ENCODE measurements around the gene COL4A3.

COL4A3 gene

DNA sequence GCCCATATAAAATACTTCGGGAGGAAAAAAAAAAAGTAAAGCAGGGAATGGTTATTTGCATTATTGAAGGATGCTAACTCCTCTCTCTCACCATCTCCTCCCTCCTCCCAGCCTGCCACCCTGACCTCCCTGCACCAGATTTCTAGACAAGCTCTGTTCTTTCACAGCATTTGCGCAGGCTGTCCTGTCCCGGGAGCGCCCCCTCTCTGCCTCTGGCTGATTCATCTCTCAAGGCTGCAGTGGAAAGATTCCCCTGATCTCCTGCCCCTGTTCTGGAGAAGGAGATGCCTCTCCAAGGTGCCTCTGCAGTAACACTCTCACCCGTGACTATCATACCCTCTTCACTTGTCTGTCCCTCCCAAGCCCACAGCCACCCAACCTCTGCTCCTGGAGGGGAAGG lies 38.9 kb upstream of the COL4A3 start:
- TF ChIP-seq, protein P1, sequence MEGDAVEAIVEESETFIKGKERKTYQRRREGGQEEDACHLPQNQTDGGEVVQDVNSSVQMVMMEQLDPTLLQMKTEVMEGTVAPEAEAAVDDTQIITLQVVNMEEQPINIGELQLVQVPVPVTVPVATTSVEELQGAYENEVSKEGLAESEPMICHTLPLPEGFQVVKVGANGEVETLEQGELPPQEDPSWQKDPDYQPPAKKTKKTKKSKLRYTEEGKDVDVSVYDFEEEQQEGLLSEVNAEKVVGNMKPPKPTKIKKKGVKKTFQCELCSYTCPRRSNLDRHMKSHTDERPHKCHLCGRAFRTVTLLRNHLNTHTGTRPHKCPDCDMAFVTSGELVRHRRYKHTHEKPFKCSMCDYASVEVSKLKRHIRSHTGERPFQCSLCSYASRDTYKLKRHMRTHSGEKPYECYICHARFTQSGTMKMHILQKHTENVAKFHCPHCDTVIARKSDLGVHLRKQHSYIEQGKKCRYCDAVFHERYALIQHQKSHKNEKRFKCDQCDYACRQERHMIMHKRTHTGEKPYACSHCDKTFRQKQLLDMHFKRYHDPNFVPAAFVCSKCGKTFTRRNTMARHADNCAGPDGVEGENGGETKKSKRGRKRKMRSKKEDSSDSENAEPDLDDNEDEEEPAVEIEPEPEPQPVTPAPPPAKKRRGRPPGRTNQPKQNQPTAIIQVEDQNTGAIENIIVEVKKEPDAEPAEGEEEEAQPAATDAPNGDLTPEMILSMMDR (IDR thresholded peaks at IDR 0.05; ENCODE audit: low read depth, low read length) = peak; percentile 43
- no peak overlapping the region for H3K4me3 ChIP-seq (ENCODE audit: low read depth, low read length)

DNA sequence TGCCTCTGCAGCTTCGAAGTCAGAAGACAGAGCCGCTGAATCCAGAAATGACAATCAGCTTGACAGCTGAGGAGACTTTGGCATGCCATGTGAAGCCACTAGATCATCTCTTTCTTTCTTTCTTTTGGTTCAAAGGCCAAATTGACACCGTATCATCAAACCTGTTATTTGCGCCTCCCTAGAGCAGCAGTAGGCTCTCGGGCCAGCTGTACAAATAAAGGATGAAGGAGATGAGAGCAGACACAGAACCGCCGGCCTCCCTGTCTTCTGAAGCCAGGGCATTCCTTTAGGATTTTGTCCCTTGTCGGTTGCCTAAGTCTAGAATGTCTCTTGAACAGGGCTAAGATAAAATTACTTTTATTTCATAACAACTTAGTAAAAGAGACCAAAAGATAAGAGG lies 37.2 kb upstream of the COL4A3 start:
- H3K4me3 ChIP-seq (ENCODE audit: low read depth, low read length) = no peak overlapping the region
- TF ChIP-seq, protein P1 (IDR thresholded peaks at IDR 0.05; ENCODE audit: low read depth, low read length) = no peak

- TF ChIP-seq, protein P1 (IDR thresholded peaks at IDR 0.05; ENCODE audit: low read depth, low read length) = no peak
- no peak overlapping the region for H3K4me3 ChIP-seq (ENCODE audit: low read depth, low read length)
Measured at GRCh38 chr2:227130636-227131035, 33.8 kb upstream of the COL4A3 start.

- TF ChIP-seq, protein P1 (IDR thresholded peaks at IDR 0.05; ENCODE audit: low read depth, low read length) = no peak
- H3K4me3 ChIP-seq (ENCODE audit: low read depth, low read length) = no peak overlapping the region
Measured at GRCh38 chr2:227132986-227133385, 31.4 kb upstream of the COL4A3 start.

- no peak overlapping the region for H3K4me3 ChIP-seq (ENCODE audit: low read depth, low read length)
- TF ChIP-seq, protein P1 (IDR thresholded peaks at IDR 0.05; ENCODE audit: low read depth, low read length) = no peak
Measured at GRCh38 chr2:227134591-227134990, 29.8 kb upstream of the COL4A3 start.

DNA sequence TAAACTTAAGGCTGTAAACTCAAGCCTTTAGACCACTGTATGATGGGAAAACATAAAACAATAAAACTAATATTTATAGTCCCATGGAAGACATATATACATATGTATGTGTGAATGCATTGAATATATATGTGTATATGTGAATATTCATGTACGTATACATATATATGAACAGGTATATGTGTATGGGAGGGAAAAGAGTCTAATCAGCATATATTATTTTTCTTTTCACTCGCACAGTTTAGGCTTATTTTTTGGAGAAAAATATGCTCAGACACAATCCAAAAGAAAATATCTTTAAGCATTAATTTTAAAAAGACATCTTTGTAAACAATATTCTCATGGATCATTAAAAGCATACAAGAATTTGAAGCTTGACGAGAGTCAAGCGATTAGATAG lies 23.1 kb upstream of the COL4A3 start:
- no peak overlapping the region for H3K4me3 ChIP-seq (ENCODE audit: low read depth, low read length)
- TF ChIP-seq, protein P1 (IDR thresholded peaks at IDR 0.05; ENCODE audit: low read depth, low read length) = no peak

GRCh38 chr2:227143895-227144294 lies 20.5 kb upstream of the COL4A3 start:
- no peak overlapping the region for H3K4me3 ChIP-seq (ENCODE audit: low read depth, low read length)
- TF ChIP-seq, protein P1 (IDR thresholded peaks at IDR 0.05; ENCODE audit: low read depth, low read length) = no peak
